Naive thymus-derived CD8-positive, alpha-beta T cell (primary cell): Measurements from ENCODE around the gene COL5A1. TPM values are rescaled to one million over a fixed set of nuclear protein-coding genes. Genes with fewer than 3 reads are reported as not detected.
"Not testable (repeated sequence)": the region's sequence is repeated elsewhere in the genome, so short reads cannot be mapped to it uniquely, and the experiment has no call there.

Experiments used
- ATAC-seq, 2 donors: fragments of 150-1000 bp; cut with Tn5 transposase in 1 of 2; sonication (Bioruptor Pico), chemical (Tn5 transposase) in 1 of 2; 1 replicate in 1 of 2; 2 replicates in 1 of 2; pipeline ENCODE4 v1.10.0; 2021; ENCODE audit warnings: mild to moderate bottlenecking in 2 of 2, moderate library complexity in 2 of 2
- POLR2A ChIA-PET: fragments of 350-600 bp; sonication (Branson Sonifier 250); formaldehyde crosslinking; loops from one replicate; lab custom pipeline; 2021; ENCODE audit warnings: antibody characterized with exemption; lab: Charles Lee
- DNase-seq, 10 donors: peaks; one replicate each; pipeline versions ENCODE4 v3.0.0 to v3.0.0-alpha.2; 2020 to 2022
- H3K27ac Mint-ChIP-seq, 10 donors: one replicate each; pipeline ENCODE4 v1.8.0; 2020 to 2022; ENCODE audit warnings: mild to moderate bottlenecking in 10 of 10, mixed read lengths in 10 of 10, moderate library complexity in 4 of 10, inconsistent platforms in 1 of 10
- H3K27me3 Mint-ChIP-seq, 5 donors: one replicate each; pipeline ENCODE4 v1.8.0; 2021 to 2022; ENCODE audit warnings: mixed read lengths in 5 of 5
- H3K36me3 Mint-ChIP-seq, 3 donors: one replicate each; pipeline ENCODE4 v1.8.0; 2020 to 2022; ENCODE audit warnings: mixed read lengths in 3 of 3, mild to moderate bottlenecking in 2 of 3, inconsistent platforms in 1 of 3
- H3K4me1 Mint-ChIP-seq, 4 donors: one replicate each; pipeline ENCODE4 v1.8.0; 2021 to 2022; ENCODE audit warnings: mixed read lengths in 4 of 4
- H3K4me3 Mint-ChIP-seq, 10 donors: one replicate each; pipeline ENCODE4 v1.8.0; 2020 to 2022; ENCODE audit warnings: mild to moderate bottlenecking in 10 of 10, mixed read lengths in 10 of 10, moderate library complexity in 6 of 10, inconsistent platforms in 1 of 10
- H3K9me3 Mint-ChIP-seq, 9 donors: one replicate each; pipeline ENCODE4 v1.8.0; 2020 to 2022; ENCODE audit warnings: mixed read lengths in 9 of 9, mild to moderate bottlenecking in 3 of 9, inconsistent platforms in 1 of 9, moderate library complexity in 1 of 9
- polyA plus RNA-seq, 3 donors: library from polyadenylated mRNA; unstranded; fragments of 300-500 nt; fragmentation: Illumina TruSeq; gene quantifications; one replicate each; pipeline ENCODE4 v1.2.3, GENCODE V29; 2021
- total RNA-seq, 8 experiments: library from RNA in 2 of 8; stranded (reverse) in 2 of 8; gene quantifications; one replicate each; pipeline ENCODE4 v1.2.3 and lab custom pipeline; 2021 to 2026

COL5A1 gene
- total and polyA plus RNA-seq, 5 experiments from 2014 or later: 0.26 TPM; not detected in 4

GRCh38 chr9:134701581-134702259 is 60.1 kb downstream of the COL5A1 start:
- Mint-ChIP-seq H3K4me1 (no peaks in the 10 kb centered on the region), H3K36me3 (no peaks in the 10 kb centered on the region), H3K27ac (no peak overlapping the region), H3K9me3 (peaks cover 0 to 1% (median 0%) of the 10 kb centered on the region in 9 donors), H3K27me3 (peaks cover 0 to 9% (median 3%) of the 10 kb centered on the region in 5 donors), H3K4me3 (no peak overlapping the region)
- DNase-seq (no peak), ATAC-seq (no peak)
- POLR2A ChIA-PET: no interaction called here

GRCh38 chr9:134702291-134702690 is 60.7 kb downstream of the COL5A1 start:
- Mint-ChIP-seq H3K9me3 (peaks cover 0 to 1% (median 0%) of the 10 kb centered on the region in 9 donors), H3K27me3 (peaks cover 0 to 9% (median 3%) of the 10 kb centered on the region in 5 donors), H3K27ac (no peak overlapping the region), H3K36me3 (no peaks in the 10 kb centered on the region), H3K4me3 (no peak overlapping the region), H3K4me1 (no peaks in the 10 kb centered on the region)
- ATAC-seq (no peak), DNase-seq (no peak)
- POLR2A ChIA-PET: no interaction called here

- H3K4me1 Mint-ChIP-seq, H3K27me3 Mint-ChIP-seq, H3K36me3 Mint-ChIP-seq, H3K27ac Mint-ChIP-seq, DNase-seq, ATAC-seq, POLR2A ChIA-PET, H3K9me3 Mint-ChIP-seq, H3K4me3 Mint-ChIP-seq: not testable (repeated sequence)
These were observed 62.1 kb downstream of the COL5A1 start for GRCh38 chr9:134703730-134704114.

GRCh38 chr9:134704498-134704897 is 62.9 kb downstream of the COL5A1 start:
- DNase-seq: no peak
- Mint-ChIP-seq H3K9me3 (peaks cover 0 to 1% (median 0%) of the 10 kb centered on the region in 9 donors), H3K36me3 (no peaks in the 10 kb centered on the region), H3K4me3 (no peak overlapping the region), H3K27me3 (peaks cover 0 to 9% (median 3%) of the 10 kb centered on the region in 5 donors), H3K4me1 (no peaks in the 10 kb centered on the region), H3K27ac (no peak overlapping the region)
- no peak for ATAC-seq
- POLR2A ChIA-PET: no interaction called here

- H3K27me3 Mint-ChIP-seq: peaks cover 0 to 9% (median 0%) of the 10 kb centered on the region in 5 donors
- no peak overlapping the region for H3K4me3 Mint-ChIP-seq
- DNase-seq: no peak
- ATAC-seq: no peak
- peaks cover 0 to 2% (median 0%) of the 10 kb centered on the region in 4 donors for H3K4me1 Mint-ChIP-seq
- POLR2A ChIA-PET: no interaction called here
- H3K9me3 Mint-ChIP-seq: peaks cover 0 to 1% (median 0%) of the 10 kb centered on the region in 9 donors
- H3K36me3 Mint-ChIP-seq: no peaks in the 10 kb centered on the region
- H3K27ac Mint-ChIP-seq: no peak overlapping the region
These were observed 64.2 kb downstream of the COL5A1 start for GRCh38 chr9:134705786-134706185.

GRCh38 chr9:134706522-134706921 is 64.9 kb downstream of the COL5A1 start:
- POLR2A ChIA-PET: no interaction called here
- peaks cover 0 to 2% (median 0%) of the 10 kb centered on the region in 4 donors for H3K4me1 Mint-ChIP-seq
- DNase-seq (no peak), ATAC-seq (no peak)
- no peaks in the 10 kb centered on the region for H3K36me3 Mint-ChIP-seq
- peaks cover 0 to 9% (median 0%) of the 10 kb centered on the region in 5 donors for H3K27me3 Mint-ChIP-seq
- H3K4me3 Mint-ChIP-seq: no peak overlapping the region
- no peak overlapping the region for H3K27ac Mint-ChIP-seq
- H3K9me3 Mint-ChIP-seq: peaks cover 0 to 1% (median 0%) of the 10 kb centered on the region in 9 donors

- Mint-ChIP-seq H3K27me3 (peaks cover 0 to 9% (median 0%) of the 10 kb centered on the region in 5 donors), H3K36me3 (no peaks in the 10 kb centered on the region), H3K27ac (no peak overlapping the region), H3K4me1 (peaks cover 0 to 2% (median under 1%) of the 10 kb centered on the region in 4 donors), H3K9me3 (peaks cover 0 to 1% (median 0%) of the 10 kb centered on the region in 9 donors), H3K4me3 (no peak overlapping the region)
- no peak for DNase-seq
- ATAC-seq: no peak
- POLR2A ChIA-PET: no interaction called here
These were observed 65.6 kb downstream of the COL5A1 start for GRCh38 chr9:134707031-134707680.

GRCh38 chr9:134707731-134708671 is 66.4 kb downstream of the COL5A1 start:
- ATAC-seq (no peak), DNase-seq (no peak)
- Mint-ChIP-seq H3K27me3 (peaks cover 0 to 9% (median 0%) of the 10 kb centered on the region in 5 donors), H3K4me3 (no peak overlapping the region), H3K27ac (no peak overlapping the region), H3K9me3 (peaks cover 0 to 5% (median 0%) of the 10 kb centered on the region in 9 donors), H3K36me3 (no peaks in the 10 kb centered on the region), H3K4me1 (peaks cover 0 to 4% (median 3%) of the 10 kb centered on the region in 4 donors)
- POLR2A ChIA-PET: no interaction called here

- ATAC-seq: no peak
- Mint-ChIP-seq H3K4me1 (peaks cover 0 to 11% (median 8%) of the 10 kb centered on the region in 4 donors), H3K27me3 (peaks cover 0 to 9% (median 0%) of the 10 kb centered on the region in 5 donors), H3K9me3 (peaks cover 0 to 5% (median under 1%) of the 10 kb centered on the region in 9 donors), H3K36me3 (no peaks in the 10 kb centered on the region), H3K27ac (peak overlapping the region in 2 of 10 donors; percentile 14 to 60), H3K4me3 (no peak overlapping the region)
- DNase-seq: no peak
- POLR2A ChIA-PET: no interaction called here
These were observed 67.1 kb downstream of the COL5A1 start for GRCh38 chr9:134708672-134709038.

GRCh38 chr9:134709512-134710270 is 68.1 kb downstream of the COL5A1 start:
- Mint-ChIP-seq H3K27me3 (peaks cover 0 to 7% (median 0%) of the 10 kb centered on the region in 5 donors), H3K9me3 (peaks cover 0 to 11% (median 2%) of the 10 kb centered on the region in 9 donors)
- no peak for ATAC-seq

GRCh38 chr9:134710271-134710540 is 68.6 kb downstream of the COL5A1 start:
- Mint-ChIP-seq H3K9me3 (peaks cover 0 to 12% (median 2%) of the 10 kb centered on the region in 9 donors), H3K36me3 (no peaks in the 10 kb centered on the region), H3K27me3 (peaks cover 0 to 3% (median 0%) of the 10 kb centered on the region in 5 donors), H3K4me3 (no peak overlapping the region), H3K4me1 (peaks cover 0 to 15% (median 10%) of the 10 kb centered on the region in 4 donors), H3K27ac (peak overlapping the region in 3 of 10 donors; percentile 46 to 68 (median 67))
- no peak for ATAC-seq
- POLR2A ChIA-PET: no interaction called here
- no peak for DNase-seq

More at GRCh38 chr9:134709512-134710270, 68.1 kb downstream of the COL5A1 start:
- H3K36me3 Mint-ChIP-seq: no peaks in the 10 kb centered on the region
- peak overlapping the region in 4 of 10 donors; percentile 18 to 68 (median 56) for H3K27ac Mint-ChIP-seq
- no peak overlapping the region for H3K4me3 Mint-ChIP-seq
- peaks cover 0 to 15% (median 10%) of the 10 kb centered on the region in 4 donors for H3K4me1 Mint-ChIP-seq
- POLR2A ChIA-PET: no interaction called here
- no peak for DNase-seq

- no peak overlapping the region for H3K4me3 Mint-ChIP-seq
- DNase-seq (no peak), ATAC-seq (no peak)
- no peaks in the 10 kb centered on the region for H3K36me3 Mint-ChIP-seq
- peaks cover 0 to 15% (median 10%) of the 10 kb centered on the region in 4 donors for H3K4me1 Mint-ChIP-seq
- POLR2A ChIA-PET: no interaction called here
- H3K27me3 Mint-ChIP-seq: no peaks in the 10 kb centered on the region
- peaks cover 0 to 12% (median 2%) of the 10 kb centered on the region in 9 donors for H3K9me3 Mint-ChIP-seq
- no peak overlapping the region for H3K27ac Mint-ChIP-seq
These were observed 69.3 kb downstream of the COL5A1 start for GRCh38 chr9:134710901-134711300.
